Fibroblast of skin of right biceps (primary cell): ENCODE results near the gene VSTM2L.
A peak's percentile ranks its signal among the peaks of the same experiment; 100 is the strongest.

Experiments
- DNase-seq: peaks from one replicate; pipeline ENCODE4 v3.0.0-alpha.2; 2013

VSTM2L gene

GRCh38 chr20:37879843-37880242, 23.1 kb upstream of the VSTM2L start:
- no peak for DNase-seq

GRCh38 chr20:37880726-37881591, 22.0 kb upstream of the VSTM2L start:
- DNase-seq, result no peak

GRCh38 chr20:37881601-37882343, 21.2 kb upstream of the VSTM2L start:
- DNase-seq, result no peak

- no peak for DNase-seq
These were observed 19.8 kb upstream of the VSTM2L start for GRCh38 chr20:37882961-37883712.

- DNase-seq, result no peak
These were observed 17.9 kb upstream of the VSTM2L start for GRCh38 chr20:37885042-37885441.

GRCh38 chr20:37885593-37886503, 17.1 kb upstream of the VSTM2L start:
- DNase-seq, result no peak

- no peak for DNase-seq
These were observed 16.1 kb upstream of the VSTM2L start for GRCh38 chr20:37886851-37887297.

GRCh38 chr20:37888641-37889040, 14.3 kb upstream of the VSTM2L start:
- no peak for DNase-seq

GRCh38 chr20:37890108-37890507, 12.8 kb upstream of the VSTM2L start:
- no peak for DNase-seq

- DNase-seq, result no peak
These were observed 12.3 kb upstream of the VSTM2L start for GRCh38 chr20:37890643-37891042.

GRCh38 chr20:37892001-37892400, 10.9 kb upstream of the VSTM2L start:
- DNase-seq, result no peak

- DNase-seq, result no peak
These were observed 9.2 kb upstream of the VSTM2L start for GRCh38 chr20:37893566-37894241.

GRCh38 chr20:37894454-37894853, 8.5 kb upstream of the VSTM2L start:
- DNase-seq, result no peak

GRCh38 chr20:37895166-37895565, 7.8 kb upstream of the VSTM2L start:
- no peak for DNase-seq

- no peak for DNase-seq
These were observed 5.9 kb upstream of the VSTM2L start for GRCh38 chr20:37896932-37897548.

- peak; percentile 45 for DNase-seq
These were observed 4.5 kb upstream of the VSTM2L start for GRCh38 chr20:37898233-37899104.

- no peak for DNase-seq
These were observed 3.6 kb upstream of the VSTM2L start for GRCh38 chr20:37899105-37900045.

- peak; percentile 15 for DNase-seq
These were observed 1.7 kb upstream of the VSTM2L start for GRCh38 chr20:37901240-37901639.
